ENCODE results near the gene CACNA1C. TPM values are rescaled to one million over a fixed set of nuclear protein-coding genes. Genes with fewer than 3 reads are reported as not detected.

CACNA1C gene
- total RNA-seq, 1 donor from 2014 or later, result 11.7 TPM

- Mint-ChIP-seq H3K36me3 (ENCODE audit: insufficient read depth) (no peaks in the 10 kb centered on the region), H3K27ac (no peak overlapping the region), H3K9me3 (ENCODE audit: low read depth) (no peaks in the 10 kb centered on the region), H3K27me3 (peaks cover 34% of the 10 kb centered on the region), H3K4me3 (ENCODE audit: low read depth) (no peak overlapping the region), H3K4me1 (ENCODE audit: low read depth) (no peaks in the 10 kb centered on the region)
- DNase-seq (ENCODE audit: low spot score, unreplicated experiment), result no peak
- TF ChIP-seq, protein P1, sequence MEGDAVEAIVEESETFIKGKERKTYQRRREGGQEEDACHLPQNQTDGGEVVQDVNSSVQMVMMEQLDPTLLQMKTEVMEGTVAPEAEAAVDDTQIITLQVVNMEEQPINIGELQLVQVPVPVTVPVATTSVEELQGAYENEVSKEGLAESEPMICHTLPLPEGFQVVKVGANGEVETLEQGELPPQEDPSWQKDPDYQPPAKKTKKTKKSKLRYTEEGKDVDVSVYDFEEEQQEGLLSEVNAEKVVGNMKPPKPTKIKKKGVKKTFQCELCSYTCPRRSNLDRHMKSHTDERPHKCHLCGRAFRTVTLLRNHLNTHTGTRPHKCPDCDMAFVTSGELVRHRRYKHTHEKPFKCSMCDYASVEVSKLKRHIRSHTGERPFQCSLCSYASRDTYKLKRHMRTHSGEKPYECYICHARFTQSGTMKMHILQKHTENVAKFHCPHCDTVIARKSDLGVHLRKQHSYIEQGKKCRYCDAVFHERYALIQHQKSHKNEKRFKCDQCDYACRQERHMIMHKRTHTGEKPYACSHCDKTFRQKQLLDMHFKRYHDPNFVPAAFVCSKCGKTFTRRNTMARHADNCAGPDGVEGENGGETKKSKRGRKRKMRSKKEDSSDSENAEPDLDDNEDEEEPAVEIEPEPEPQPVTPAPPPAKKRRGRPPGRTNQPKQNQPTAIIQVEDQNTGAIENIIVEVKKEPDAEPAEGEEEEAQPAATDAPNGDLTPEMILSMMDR (IDR thresholded peaks at IDR 0.05; ENCODE audit: unreplicated experiment), result no peak
Measured at GRCh38 chr12:2461645-2462044, 408.9 kb downstream of the CACNA1C start.

DNA sequence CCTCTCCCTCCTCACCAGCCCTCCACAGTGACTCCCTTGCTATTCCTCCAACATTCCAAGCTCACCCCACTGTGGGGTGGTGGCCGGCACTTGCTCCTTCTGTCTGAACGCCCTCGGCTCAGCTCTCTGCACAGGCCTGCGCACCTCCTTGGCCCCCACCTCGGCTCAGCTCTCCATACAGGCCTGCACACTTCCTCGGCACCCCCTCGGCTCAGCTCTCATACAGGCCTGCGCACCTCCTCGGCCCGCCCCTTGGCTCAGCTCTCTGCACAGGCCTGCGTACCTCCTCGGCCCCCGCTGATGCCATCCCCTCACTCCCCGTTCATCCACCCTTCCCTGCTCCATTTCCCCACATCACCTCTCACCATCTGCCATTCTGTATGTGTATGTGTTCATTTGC lies 409.3 kb downstream of the CACNA1C start:
- no peak for DNase-seq (ENCODE audit: low spot score, unreplicated experiment)
- TF ChIP-seq, protein P1 (IDR thresholded peaks at IDR 0.05; ENCODE audit: unreplicated experiment), result no peak
- Mint-ChIP-seq H3K4me1 (ENCODE audit: low read depth) (no peaks in the 10 kb centered on the region), H3K27ac (no peak overlapping the region), H3K4me3 (ENCODE audit: low read depth) (no peak overlapping the region), H3K9me3 (ENCODE audit: low read depth) (no peaks in the 10 kb centered on the region), H3K27me3 (peaks cover 38% of the 10 kb centered on the region), H3K36me3 (ENCODE audit: insufficient read depth) (no peaks in the 10 kb centered on the region)

DNA sequence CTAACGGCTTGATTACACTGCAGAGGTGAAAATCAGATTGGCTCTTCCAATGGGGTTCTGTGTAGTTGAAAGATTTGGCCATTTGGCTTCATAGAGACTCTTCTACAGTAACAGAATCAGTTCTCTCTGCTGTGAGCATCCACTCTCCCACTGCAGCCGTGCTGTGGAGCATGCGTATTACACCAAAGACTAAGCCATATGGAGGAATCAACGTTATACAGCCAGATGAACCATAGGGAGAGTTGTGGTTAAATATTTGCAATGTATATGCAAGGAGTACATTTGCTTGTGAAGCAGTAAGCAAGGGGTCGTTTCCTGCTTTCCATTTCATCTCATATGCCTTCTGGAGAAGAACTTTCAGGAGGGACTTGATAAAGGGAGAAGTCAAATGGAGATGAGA lies 410.9 kb downstream of the CACNA1C start:
- Mint-ChIP-seq H3K4me3 (ENCODE audit: low read depth) (no peak overlapping the region), H3K27ac (no peak overlapping the region), H3K9me3 (ENCODE audit: low read depth) (no peaks in the 10 kb centered on the region), H3K27me3 (peaks cover 39% of the 10 kb centered on the region), H3K4me1 (ENCODE audit: low read depth) (no peaks in the 10 kb centered on the region), H3K36me3 (ENCODE audit: insufficient read depth) (no peaks in the 10 kb centered on the region)
- no peak for DNase-seq (ENCODE audit: low spot score, unreplicated experiment)
- TF ChIP-seq, protein P1 (IDR thresholded peaks at IDR 0.05; ENCODE audit: unreplicated experiment), result no peak

DNA sequence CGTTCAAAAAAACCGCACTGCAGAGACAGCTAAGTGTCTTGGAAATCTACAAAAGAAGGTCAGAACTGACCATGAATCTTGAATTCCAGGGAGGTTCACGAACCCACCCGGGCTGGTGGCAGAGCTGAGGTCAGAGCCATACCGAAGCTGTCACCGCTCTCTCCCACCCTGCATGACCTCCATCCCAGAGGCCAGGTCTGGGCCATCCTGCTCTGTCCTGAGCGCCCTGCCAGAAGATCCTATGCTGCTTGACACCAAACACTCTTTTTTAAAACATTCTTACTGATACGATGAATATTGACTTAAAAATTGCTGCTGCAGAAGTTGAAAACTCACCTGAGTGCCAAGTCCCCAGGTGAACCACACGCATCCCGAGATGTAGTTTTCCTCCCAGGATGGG lies 412.9 kb downstream of the CACNA1C start:
- H3K4me3 Mint-ChIP-seq (ENCODE audit: low read depth), result no peak overlapping the region

GRCh38 chr12:2466211-2466610 lies 413.4 kb downstream of the CACNA1C start:
- Mint-ChIP-seq H3K9me3 (ENCODE audit: low read depth) (no peaks in the 10 kb centered on the region), H3K27me3 (peaks cover 41% of the 10 kb centered on the region), H3K27ac (no peak overlapping the region), H3K4me1 (ENCODE audit: low read depth) (no peaks in the 10 kb centered on the region), H3K4me3 (ENCODE audit: low read depth) (no peak overlapping the region), H3K36me3 (ENCODE audit: insufficient read depth) (no peaks in the 10 kb centered on the region)
- TF ChIP-seq, protein P1 (IDR thresholded peaks at IDR 0.05; ENCODE audit: unreplicated experiment), result no peak
- no peak for DNase-seq (ENCODE audit: low spot score, unreplicated experiment)

More for the DNA sequence above, 412.9 kb downstream of the CACNA1C start:
- DNase-seq (ENCODE audit: low spot score, unreplicated experiment), result no peak
- TF ChIP-seq, protein P1 (IDR thresholded peaks at IDR 0.05; ENCODE audit: unreplicated experiment), result no peak
- no peaks in the 10 kb centered on the region for H3K9me3 Mint-ChIP-seq (ENCODE audit: low read depth)
- peaks cover 43% of the 10 kb centered on the region for H3K27me3 Mint-ChIP-seq
- no peaks in the 10 kb centered on the region for H3K36me3 Mint-ChIP-seq (ENCODE audit: insufficient read depth)
- H3K27ac Mint-ChIP-seq, result no peak overlapping the region
- no peaks in the 10 kb centered on the region for H3K4me1 Mint-ChIP-seq (ENCODE audit: low read depth)

All from progenitor cell of endocrine pancreas (in vitro differentiated cells).